Activated CD4-positive, CD25-positive, alpha-beta regulatory T cell treated with anti-CD3 and anti-CD28 coated beads, Interleukin-2, amount 50 U/mL, for 72 hours (primary cell): ENCODE data around the gene ASTN2.

Source experiments
- DNase-seq: peaks from one replicate; pipeline ENCODE4 v3.0.0; 2021

ASTN2 gene

GRCh38 chr9:116434314-116434713 lies 980.5 kb downstream of the ASTN2 start:
- no peak for DNase-seq

- no peak for DNase-seq
These were observed 982.8 kb downstream of the ASTN2 start for GRCh38 chr9:116432051-116432450.

DNA sequence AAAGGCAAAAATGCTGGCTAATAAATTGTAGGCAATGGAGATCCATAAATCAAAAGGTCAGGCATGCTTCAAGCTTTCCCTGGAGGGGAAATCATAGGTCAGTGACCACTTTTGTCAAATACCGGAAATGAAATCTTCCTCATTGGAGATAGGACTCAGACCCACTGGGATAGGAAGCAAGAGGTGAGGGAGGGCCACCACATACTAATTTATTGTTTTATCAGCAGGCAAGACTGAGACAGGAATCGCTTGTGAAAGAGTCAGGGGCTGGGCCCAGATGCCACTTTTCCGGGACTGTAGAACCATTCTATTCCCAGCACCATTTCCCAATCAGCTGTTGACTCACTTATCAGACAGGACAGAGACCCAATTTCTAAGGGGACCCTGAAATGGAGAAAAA lies 984.0 kb downstream of the ASTN2 start:
- DNase-seq = no peak

- no peak for DNase-seq
These were observed 989.6 kb downstream of the ASTN2 start for GRCh38 chr9:116425244-116425643.

GRCh38 chr9:116423149-116423548 lies 991.7 kb downstream of the ASTN2 start:
- no peak for DNase-seq

- DNase-seq = no peak
These were observed 992.5 kb downstream of the ASTN2 start for GRCh38 chr9:116422119-116422979.

DNA sequence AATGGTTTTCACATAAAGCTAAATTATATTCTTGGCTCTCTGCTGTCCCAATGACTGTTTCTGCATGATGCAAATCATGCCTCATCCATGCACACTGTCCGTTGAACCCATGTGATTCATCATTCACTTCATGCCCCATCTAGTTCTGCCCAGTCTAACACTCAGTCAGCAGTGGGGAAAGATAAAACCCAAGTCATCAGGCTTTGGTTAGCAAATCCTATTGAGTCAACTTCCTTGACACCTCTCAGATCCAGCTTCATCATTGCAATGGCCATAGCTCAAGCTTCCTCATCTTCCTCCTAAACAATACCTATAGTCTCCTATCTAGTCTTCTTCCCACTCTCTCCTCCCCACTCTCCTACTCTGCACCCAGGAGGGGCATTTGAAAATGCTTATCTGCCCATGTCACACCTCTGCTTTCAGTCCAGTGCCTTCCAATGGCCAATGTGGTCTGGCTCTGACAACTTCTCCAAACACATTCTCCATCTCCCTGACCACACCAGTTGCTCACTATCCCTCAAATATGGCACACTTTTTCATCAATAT lies 993.8 kb downstream of the ASTN2 start:
- DNase-seq = no peak

GRCh38 chr9:116419181-116419580 lies 995.7 kb downstream of the ASTN2 start:
- DNase-seq = no peak

- no peak for DNase-seq
These were observed 997.4 kb downstream of the ASTN2 start for GRCh38 chr9:116417464-116417863.

GRCh38 chr9:116416421-116416820 lies 998.4 kb downstream of the ASTN2 start:
- no peak for DNase-seq

- DNase-seq = no peak
These were observed 1000.5 kb downstream of the ASTN2 start for GRCh38 chr9:116414374-116414773.

- DNase-seq = no peak
These were observed 1003.4 kb downstream of the ASTN2 start for GRCh38 chr9:116411506-116411905.

DNA sequence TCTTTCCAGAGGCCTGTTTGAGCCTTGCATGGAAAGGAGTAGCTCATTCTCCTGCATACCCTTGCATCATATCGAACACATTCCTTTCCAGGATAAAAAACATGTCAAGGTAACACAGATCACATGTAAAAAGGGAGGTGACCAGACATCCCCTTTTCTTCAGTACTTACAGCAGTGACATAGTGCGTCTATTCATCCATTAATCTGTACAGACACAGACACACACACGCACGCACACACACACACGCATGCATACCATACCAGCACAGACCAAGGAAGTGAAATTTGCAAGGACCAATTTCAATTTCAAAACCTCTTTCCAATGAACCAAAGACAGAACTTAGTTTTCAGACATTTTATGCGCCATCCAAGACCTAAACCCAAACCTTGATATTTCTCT lies 1005.2 kb downstream of the ASTN2 start:
- DNase-seq = no peak

DNA sequence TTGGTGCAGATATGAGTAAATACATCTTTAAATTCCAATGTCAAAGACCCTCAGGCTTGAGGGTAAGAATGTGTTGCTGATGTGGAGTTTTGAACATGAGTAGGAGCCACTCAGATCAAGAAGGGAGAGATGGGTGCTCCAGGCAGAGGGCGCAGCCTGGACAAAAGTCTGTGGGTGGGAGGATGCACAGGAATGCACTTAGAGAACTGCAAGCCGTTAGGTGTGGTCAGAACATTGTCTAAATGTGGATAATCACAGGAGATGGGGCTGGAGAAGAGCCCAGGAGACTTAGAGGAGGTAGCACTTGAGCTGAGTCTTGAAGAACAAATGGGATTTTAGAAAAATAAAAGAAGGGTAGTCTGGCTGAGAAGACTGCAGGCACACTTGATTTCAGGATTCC lies 1005.7 kb downstream of the ASTN2 start:
- no peak for DNase-seq

DNA sequence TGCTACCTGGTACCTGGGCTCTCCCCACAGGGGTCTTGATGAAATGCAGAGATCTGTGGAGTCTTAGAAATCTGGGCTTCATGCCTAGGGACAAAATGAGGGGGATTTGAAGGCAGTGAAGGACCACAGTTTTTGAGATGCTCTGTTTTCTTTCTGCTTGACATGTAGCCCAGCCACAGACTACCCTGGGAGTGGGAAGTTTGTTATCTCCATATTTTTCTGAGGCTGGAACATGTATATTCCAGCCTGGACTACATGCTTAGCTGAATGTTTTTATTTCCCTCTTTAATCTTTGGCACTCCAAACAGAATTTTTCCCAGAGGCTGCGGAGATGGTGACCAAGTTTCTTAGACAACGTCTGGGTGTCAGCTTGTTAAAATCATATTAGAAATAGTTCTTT lies 1008.4 kb downstream of the ASTN2 start:
- DNase-seq = no peak

- DNase-seq = no peak
These were observed 1009.5 kb downstream of the ASTN2 start for GRCh38 chr9:116405321-116405720.

- DNase-seq = no peak
These were observed 1010.6 kb downstream of the ASTN2 start for GRCh38 chr9:116404228-116404627.

- DNase-seq = no peak
These were observed 1011.7 kb downstream of the ASTN2 start for GRCh38 chr9:116403171-116403570.

DNA sequence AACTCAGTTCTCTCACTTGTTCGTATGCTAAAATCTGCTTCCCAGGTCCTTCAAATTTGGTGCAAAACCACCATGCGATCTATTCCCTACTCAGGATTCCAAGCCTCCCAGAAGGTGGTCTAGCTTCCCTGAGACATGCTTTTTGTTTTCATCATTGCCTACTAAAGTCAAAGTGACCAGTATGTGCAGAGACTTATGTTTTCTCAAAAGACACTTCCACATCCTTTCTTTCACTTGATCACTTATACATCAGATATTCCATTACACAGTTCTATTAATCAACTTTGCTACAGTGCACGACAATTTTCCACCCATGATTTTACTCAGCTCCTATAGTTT lies 1019.2 kb downstream of the ASTN2 start:
- DNase-seq = no peak

GRCh38 chr9:116394894-116395698 lies 1019.8 kb downstream of the ASTN2 start:
- no peak for DNase-seq

GRCh38 chr9:116394070-116394469 lies 1020.8 kb downstream of the ASTN2 start:
- no peak for DNase-seq

- no peak for DNase-seq
These were observed 1021.7 kb downstream of the ASTN2 start for GRCh38 chr9:116393198-116393597.

GRCh38 chr9:116391306-116391900 lies 1023.5 kb downstream of the ASTN2 start:
- no peak for DNase-seq
